GM04503 (cell line): ENCODE measurements around the gene IKBKE.

Source experiments
- DNase-seq: peaks from one replicate; pipeline ENCODE4 v3.0.0-alpha.2; 2012; ENCODE audit warnings: low read depth

IKBKE gene

DNA sequence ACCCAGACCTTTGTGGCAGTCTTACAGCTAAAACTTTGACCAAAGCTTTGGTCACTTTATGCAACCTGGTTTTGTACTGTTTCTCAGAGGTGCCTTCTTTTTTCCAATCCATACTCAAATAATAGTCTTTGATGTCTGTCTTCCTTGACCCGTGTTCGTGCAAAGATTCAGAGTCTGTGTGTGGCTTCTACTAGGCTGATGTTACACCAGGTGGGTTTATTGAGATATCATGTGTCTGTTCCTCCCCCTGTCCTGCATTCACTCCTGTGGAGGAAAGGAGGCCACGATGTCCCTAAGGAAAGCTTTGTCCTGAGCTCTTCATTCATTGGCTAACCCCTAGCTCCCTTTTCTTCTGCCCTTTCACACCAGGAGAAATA lies 15.0 kb upstream of the IKBKE start:
- no peak for DNase-seq

DNA sequence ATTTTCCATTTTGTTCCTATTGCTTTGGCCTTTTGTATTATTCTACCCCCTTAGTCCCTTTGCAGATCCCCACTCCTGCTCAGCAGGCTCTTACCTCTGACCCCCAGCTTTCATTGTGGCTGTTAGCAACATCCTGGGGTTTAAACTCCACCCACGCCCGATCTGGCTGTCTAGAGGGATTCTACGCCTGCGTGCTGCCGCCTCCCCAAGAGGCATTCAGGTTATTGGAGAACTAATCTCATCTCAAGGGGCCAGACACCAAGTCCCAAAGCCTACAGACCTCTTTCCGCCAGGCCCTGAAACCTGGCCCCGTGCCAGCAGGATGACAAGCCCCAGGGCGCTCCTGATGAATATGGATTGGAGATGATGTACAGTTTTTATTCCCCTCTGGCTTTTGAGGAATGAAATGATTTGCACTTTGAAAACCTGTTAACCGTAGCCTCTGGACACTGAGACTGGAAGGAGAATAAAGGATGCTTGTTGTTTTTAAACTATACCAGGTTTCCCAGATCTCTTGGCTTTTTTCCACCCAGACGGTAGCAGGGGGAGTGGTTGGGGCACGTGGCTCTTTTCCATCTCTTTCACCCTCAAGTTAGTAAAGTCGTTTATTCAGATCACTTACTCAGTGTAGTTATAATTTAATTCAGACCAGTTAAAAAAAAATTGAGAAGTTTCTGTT lies 14.5 kb upstream of the IKBKE start:
- DNase-seq: no peak

- no peak for DNase-seq
Observed at GRCh38 chr1:206456577-206457370, 13.5 kb upstream of the IKBKE start.

GRCh38 chr1:206457408-206458120 lies 12.7 kb upstream of the IKBKE start:
- DNase-seq: no peak

- DNase-seq: no peak
Observed at GRCh38 chr1:206459703-206460102, 10.6 kb upstream of the IKBKE start.

DNA sequence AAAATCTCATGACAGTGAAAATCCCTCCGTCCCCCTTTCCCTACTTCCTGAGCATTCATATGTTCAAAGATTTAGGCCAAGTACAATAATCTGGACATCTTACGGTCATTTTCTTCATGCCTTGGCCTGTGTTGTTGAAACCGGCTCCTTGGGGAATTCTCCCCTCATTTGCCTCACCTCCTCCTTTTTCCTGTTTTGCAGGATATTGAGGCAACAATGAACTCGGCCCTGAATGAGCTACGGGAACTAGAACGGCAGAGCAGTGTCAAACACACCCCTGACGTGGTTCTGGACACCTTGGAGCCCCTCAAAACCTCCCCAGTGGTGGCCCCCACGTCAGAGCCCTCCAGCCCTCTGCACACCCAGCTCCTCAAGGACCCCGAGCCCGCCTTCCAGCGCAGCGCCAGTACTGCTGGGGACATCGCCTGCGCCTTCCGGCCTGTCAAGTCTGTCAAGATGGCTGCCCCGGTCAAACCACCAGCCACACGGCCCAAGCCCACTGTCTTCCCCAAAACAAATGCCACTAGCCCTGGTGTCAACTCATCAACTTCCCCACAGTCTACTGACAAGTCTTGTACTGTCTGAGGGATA lies 9.3 kb upstream of the IKBKE start:
- DNase-seq: no peak

GRCh38 chr1:206461602-206462455 lies 8.4 kb upstream of the IKBKE start:
- no peak for DNase-seq

- DNase-seq: no peak
Observed at GRCh38 chr1:206463137-206463536, 7.1 kb upstream of the IKBKE start.

GRCh38 chr1:206463911-206464310 lies 6.4 kb upstream of the IKBKE start:
- DNase-seq: no peak

GRCh38 chr1:206464456-206464964 lies 5.8 kb upstream of the IKBKE start:
- peak; percentile 87 for DNase-seq

DNA sequence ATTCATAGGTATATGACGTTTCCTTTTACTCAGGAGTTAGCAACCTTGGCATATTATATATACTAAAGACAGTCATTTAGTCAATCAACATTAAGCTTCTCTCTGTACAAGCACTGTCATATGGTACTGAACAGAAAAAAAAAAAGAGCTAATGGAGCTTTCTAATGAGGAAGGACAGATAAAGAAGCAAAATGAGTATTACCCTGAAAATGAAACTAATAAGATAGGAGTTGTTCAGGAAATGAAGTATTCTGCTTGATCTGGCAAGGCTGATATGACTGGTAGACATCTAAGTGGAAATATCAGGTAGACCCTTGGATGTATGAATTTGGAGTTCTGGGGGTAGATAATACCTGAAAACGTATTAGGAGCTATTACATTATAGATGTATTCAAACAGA lies 4.3 kb upstream of the IKBKE start:
- no peak for DNase-seq

GRCh38 chr1:206466840-206467649 lies 3.2 kb upstream of the IKBKE start:
- DNase-seq: no peak

- no peak for DNase-seq
Observed at GRCh38 chr1:206467915-206468314, 2.4 kb upstream of the IKBKE start.

DNA sequence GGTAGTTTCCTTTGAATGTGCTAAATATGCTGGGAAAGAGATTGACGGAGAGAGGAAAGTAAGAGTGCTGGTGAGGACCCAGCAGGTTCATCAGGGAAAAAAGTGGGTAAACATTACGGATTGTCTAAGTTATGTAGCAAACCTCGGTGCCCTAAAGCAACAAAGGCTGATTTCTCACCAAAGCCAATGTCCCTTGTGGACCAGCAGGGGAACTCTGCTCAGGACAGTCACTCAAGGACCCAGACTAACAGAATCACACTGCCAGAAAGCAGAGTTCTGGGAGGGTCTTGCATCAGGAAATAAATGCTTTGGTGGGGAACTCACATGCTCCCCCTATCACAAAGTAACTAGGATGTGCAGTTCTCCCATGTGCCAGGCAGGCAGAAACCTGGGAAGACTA lies 1.7 kb upstream of the IKBKE start:
- no peak for DNase-seq

DNA sequence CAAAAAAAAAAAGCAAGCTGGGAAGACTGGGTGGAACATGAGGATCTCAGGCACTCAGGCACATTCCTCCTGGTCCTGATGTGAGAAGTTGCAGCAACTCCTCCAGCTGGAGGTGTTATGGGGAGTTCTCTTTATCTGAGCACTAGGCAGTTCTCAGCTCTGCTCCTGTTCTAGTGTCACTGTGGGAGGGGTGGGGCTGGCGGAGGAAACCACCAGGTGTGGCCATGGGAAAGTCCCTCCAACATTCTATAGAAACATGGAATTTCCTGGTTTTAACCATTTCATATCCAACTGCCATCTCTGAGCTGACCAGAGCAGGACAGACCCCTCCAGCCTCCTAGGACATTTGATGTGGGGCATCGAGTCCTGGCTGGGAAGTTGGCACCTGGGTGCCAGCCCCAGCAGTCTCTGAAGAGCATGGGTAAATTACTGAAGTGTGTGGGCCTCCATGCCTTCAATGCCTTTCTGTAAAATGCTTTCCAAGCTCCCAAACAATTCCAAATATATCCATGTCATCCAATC lies 804 bp upstream of the IKBKE start:
- DNase-seq: no peak

DNA sequence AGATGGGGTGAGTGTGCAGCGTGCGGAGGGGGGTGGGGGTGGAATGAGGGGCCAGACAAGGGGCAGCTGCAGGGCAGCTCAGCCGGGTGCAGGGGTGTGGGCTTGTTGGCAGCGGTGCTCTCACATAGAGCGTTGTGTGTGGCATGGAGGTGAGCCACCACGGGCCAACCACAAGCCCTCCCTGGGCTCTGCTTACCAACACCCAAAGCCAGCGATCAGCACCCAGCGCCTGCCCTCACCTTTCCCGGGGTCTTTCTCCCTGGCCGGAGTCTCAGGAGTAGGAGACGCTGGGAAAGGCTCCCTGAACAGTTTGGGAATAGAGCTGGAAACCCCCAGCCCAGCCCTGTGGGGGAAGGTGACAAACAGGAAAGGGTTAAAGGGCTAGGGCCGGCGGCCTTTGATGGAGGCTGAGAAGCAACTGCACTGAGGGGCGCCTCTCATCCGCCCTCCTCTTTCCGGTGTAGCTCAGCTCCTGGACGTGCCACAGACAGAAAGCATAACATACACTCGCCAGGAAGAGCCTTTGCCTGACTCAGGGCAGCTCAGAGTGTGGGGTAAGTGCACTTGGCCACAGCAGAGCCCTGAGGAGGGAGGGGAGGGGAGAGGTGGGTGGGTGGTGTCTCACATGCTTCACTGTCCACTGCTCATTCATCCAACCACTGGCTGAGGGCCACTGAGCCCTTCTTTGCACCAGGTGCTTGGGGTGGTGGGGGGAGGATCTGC lies 577 bp downstream of the IKBKE start:
- DNase-seq: no peak

DNA sequence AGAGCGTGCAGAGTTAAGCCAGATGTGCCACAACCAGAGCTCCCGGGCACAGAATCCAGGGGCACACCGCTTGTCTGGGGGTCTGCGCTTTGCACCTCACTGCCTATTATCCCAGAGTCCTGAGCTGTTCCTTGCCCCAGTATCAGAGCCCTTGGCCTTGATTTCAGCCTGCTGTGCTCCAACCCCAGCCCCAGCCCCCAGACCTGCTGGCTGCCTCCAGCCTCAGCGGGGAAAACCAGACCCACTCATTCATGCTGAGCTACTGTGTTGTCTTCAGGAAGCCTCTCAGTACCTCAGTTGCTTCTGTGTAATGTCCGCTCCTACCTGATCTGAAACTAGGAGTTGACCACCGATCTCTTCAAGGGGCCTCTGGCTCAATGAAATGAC lies 1.1 kb downstream of the IKBKE start:
- DNase-seq: no peak

- no peak for DNase-seq
Observed at GRCh38 chr1:206472024-206472423, 1.7 kb downstream of the IKBKE start.

DNA sequence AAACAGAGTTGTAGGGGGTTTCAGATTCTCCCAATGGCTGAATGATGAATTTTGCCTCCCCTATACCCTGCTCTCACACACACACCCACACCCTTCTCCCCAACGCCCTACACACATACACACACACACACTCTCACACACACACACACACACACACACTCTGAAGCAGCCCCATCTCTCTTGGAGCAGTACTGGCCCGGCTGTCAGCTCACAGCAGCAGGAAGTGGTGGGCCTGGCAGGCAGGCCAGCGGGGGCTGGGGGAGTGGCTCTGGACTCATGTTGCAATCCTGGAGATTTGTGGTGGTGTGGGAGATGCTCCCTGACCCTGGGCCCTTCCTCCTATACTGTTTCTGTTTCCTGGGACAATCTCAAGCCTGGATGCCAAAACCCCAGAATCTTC lies 2.2 kb downstream of the IKBKE start:
- no peak for DNase-seq

- DNase-seq: no peak
Observed at GRCh38 chr1:206472886-206473285, 2.6 kb downstream of the IKBKE start.
